Medulla oblongata (tissue), 1 donor: Measurements from ENCODE around the gene UBE2F.
"Not testable (repeated sequence)": the region's sequence is repeated elsewhere in the genome, so short reads cannot be mapped to it uniquely, and the experiment has no call there.

Experiments used
- DNase-seq: peaks from one replicate; pipeline ENCODE4 v3.0.0-alpha.2; 2015; ENCODE audit errors: extremely low spot score

The UBE2F gene

GRCh38 chr2:238046725-238047270, 80.0 kb downstream of the UBE2F start:
- DNase-seq, result no peak

GRCh38 chr2:238053191-238053776, 86.5 kb downstream of the UBE2F start:
- DNase-seq, result no peak

- DNase-seq, result no peak
These were observed 89.0 kb downstream of the UBE2F start for GRCh38 chr2:238055841-238056240.

- not testable (repeated sequence) for DNase-seq
These were observed 91.1 kb downstream of the UBE2F start for GRCh38 chr2:238057696-238058575.

- DNase-seq, result no peak
These were observed 92.7 kb downstream of the UBE2F start for GRCh38 chr2:238059505-238059904.

GRCh38 chr2:238060096-238060541, 93.3 kb downstream of the UBE2F start:
- DNase-seq, result peak; percentile 16

GRCh38 chr2:238060542-238061314, 93.9 kb downstream of the UBE2F start, which contains the start of gene SCLY:
Gene SCLY (plus strand): TSS chr2:238061001. CDS start chr2:238061055, 54 bp downstream.
- peak; percentile 99 for DNase-seq

GRCh38 chr2:238061315-238062202, 94.7 kb downstream of the UBE2F start:
- DNase-seq, result peak; percentile 21

- no peak for DNase-seq
These were observed 96.8 kb downstream of the UBE2F start for GRCh38 chr2:238063414-238064189.

GRCh38 chr2:238064376-238064775, 97.6 kb downstream of the UBE2F start:
- DNase-seq, result no peak

GRCh38 chr2:238065071-238065846, 98.4 kb downstream of the UBE2F start:
- no peak for DNase-seq

- no peak for DNase-seq
These were observed 99.4 kb downstream of the UBE2F start for GRCh38 chr2:238066218-238066617.

GRCh38 chr2:238066718-238067117, 99.9 kb downstream of the UBE2F start:
- DNase-seq, result not testable (repeated sequence)

- no peak for DNase-seq
These were observed 101.1 kb downstream of the UBE2F start for GRCh38 chr2:238067939-238068338.

GRCh38 chr2:238069021-238069709, 102.4 kb downstream of the UBE2F start:
- no peak for DNase-seq

GRCh38 chr2:238069877-238070276, 103.1 kb downstream of the UBE2F start:
- DNase-seq, result no peak

- DNase-seq, result no peak
These were observed 108.6 kb downstream of the UBE2F start for GRCh38 chr2:238075397-238075796.

- DNase-seq, result no peak
These were observed 110.5 kb downstream of the UBE2F start for GRCh38 chr2:238077292-238077691.

GRCh38 chr2:238079874-238080327, 113.1 kb downstream of the UBE2F start:
- no peak for DNase-seq
